Progenitor cell of endocrine pancreas (in vitro differentiated cells): ENCODE data around the gene CD99L2. TPM values are rescaled to one million over a fixed set of nuclear protein-coding genes. Genes with fewer than 3 reads are reported as not detected.

Experiments
- DNase-seq: peaks from one replicate; pipeline ENCODE4 v3.0.0; 2021; ENCODE audit warnings: low spot score; ENCODE audit not compliant: unreplicated experiment
- H3K27ac Mint-ChIP-seq: 2 replicates; pipeline ENCODE4 v1.8.0; 2021; ENCODE audit warnings: mild to moderate bottlenecking, moderate library complexity, mixed read lengths
- H3K27me3 Mint-ChIP-seq: 2 replicates; pipeline ENCODE4 v1.8.0; 2021; ENCODE audit warnings: mixed read lengths
- H3K36me3 Mint-ChIP-seq: 2 replicates; pipeline ENCODE4 v1.8.0; 2022; ENCODE audit warnings: mixed read lengths; ENCODE audit not compliant: insufficient read depth
- H3K4me1 Mint-ChIP-seq: 2 replicates; pipeline ENCODE4 v1.8.0; 2021; ENCODE audit warnings: low read depth, mixed read lengths
- H3K4me3 Mint-ChIP-seq: 2 replicates; pipeline ENCODE4 v1.8.0; 2021; ENCODE audit warnings: low read depth, mild to moderate bottlenecking, moderate library complexity, mixed read lengths
- H3K9me3 Mint-ChIP-seq: 2 replicates; pipeline ENCODE4 v1.8.0; 2021; ENCODE audit warnings: low read depth, mixed read lengths
- total RNA-seq: library from RNA; stranded (reverse); gene quantifications from 2 replicates; pipeline ENCODE4 v1.2.1, GENCODE V29; 2021
- TF ChIP-seq, protein P1 (sequence below): fragments of 200-600 bp; sonication (generic); IDR thresholded peaks from one replicate; pipeline ENCODE4 v1.5.0; 2021; ENCODE audit warnings: antibody characterized with exemption, mild to moderate bottlenecking; ENCODE audit not compliant: unreplicated experiment

Gene CD99L2
- total RNA-seq, 1 donor from 2014 or later, result 19.2 TPM

DNA sequence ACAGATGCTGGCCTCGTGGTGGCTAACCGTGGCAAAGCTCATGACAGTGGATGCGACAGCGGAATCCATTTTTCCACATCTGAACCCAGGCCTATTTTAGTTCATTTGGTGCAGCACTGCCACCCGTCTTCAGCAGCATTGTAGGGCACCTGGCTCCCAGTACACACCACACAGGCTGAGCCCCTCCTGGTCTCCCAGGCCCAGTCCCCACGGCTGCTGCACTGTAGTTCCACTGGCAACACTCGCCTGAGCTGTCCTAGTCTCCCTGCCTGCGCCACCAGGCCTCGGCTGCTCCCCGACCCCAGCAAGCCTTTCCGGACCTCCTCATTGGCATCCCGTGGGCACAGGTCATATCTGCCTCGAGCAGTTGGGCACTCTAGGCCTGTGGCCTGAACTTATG lies 129.1 kb downstream of the CD99L2 start:
- TF ChIP-seq, protein P1, sequence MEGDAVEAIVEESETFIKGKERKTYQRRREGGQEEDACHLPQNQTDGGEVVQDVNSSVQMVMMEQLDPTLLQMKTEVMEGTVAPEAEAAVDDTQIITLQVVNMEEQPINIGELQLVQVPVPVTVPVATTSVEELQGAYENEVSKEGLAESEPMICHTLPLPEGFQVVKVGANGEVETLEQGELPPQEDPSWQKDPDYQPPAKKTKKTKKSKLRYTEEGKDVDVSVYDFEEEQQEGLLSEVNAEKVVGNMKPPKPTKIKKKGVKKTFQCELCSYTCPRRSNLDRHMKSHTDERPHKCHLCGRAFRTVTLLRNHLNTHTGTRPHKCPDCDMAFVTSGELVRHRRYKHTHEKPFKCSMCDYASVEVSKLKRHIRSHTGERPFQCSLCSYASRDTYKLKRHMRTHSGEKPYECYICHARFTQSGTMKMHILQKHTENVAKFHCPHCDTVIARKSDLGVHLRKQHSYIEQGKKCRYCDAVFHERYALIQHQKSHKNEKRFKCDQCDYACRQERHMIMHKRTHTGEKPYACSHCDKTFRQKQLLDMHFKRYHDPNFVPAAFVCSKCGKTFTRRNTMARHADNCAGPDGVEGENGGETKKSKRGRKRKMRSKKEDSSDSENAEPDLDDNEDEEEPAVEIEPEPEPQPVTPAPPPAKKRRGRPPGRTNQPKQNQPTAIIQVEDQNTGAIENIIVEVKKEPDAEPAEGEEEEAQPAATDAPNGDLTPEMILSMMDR, result no peak
- no peaks in the 10 kb centered on the region for H3K9me3 Mint-ChIP-seq
- no peak overlapping the region for H3K4me3 Mint-ChIP-seq
- no peaks in the 10 kb centered on the region for H3K27me3 Mint-ChIP-seq
- peaks cover 9% of the 10 kb centered on the region for H3K36me3 Mint-ChIP-seq
- no peaks in the 10 kb centered on the region for H3K4me1 Mint-ChIP-seq
- DNase-seq, result no peak
- no peak overlapping the region for H3K27ac Mint-ChIP-seq

DNA sequence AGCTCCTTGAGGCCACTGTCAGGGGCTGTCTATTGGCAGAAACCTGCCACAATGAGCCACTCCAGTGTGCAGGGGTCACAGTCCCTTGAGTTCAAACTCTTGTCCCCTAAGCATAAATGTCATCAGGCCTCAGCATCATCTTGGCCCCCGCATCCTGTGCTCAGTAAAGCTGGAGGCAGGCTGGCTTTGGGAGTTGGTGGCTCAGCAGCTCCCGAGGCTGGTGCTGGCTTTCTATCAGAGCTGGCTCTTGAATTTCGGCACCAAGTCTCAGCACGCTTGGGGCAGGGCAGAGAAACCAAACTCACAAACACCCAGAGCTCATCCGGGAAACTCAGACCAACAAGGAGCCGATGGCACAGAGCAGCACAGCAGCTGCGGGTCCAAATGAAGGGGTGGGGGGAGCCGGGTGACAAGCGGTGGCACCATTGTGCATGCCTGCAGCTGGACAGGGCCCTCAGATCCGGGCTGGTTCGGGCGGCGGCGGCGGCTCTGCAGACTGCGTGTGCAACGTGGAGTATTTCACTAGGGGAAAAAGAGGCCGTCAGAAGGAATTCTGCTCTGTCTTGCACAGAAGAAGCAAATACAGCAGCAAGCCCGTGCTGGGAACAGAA lies 129.8 kb downstream of the CD99L2 start:
- H3K9me3 Mint-ChIP-seq, result no peaks in the 10 kb centered on the region
- no peak overlapping the region for H3K27ac Mint-ChIP-seq
- peaks cover 10% of the 10 kb centered on the region for H3K36me3 Mint-ChIP-seq
- TF ChIP-seq, protein P1, result no peak
- no peak for DNase-seq
- no peaks in the 10 kb centered on the region for H3K27me3 Mint-ChIP-seq
- no peak overlapping the region for H3K4me3 Mint-ChIP-seq
- H3K4me1 Mint-ChIP-seq, result no peaks in the 10 kb centered on the region

DNA sequence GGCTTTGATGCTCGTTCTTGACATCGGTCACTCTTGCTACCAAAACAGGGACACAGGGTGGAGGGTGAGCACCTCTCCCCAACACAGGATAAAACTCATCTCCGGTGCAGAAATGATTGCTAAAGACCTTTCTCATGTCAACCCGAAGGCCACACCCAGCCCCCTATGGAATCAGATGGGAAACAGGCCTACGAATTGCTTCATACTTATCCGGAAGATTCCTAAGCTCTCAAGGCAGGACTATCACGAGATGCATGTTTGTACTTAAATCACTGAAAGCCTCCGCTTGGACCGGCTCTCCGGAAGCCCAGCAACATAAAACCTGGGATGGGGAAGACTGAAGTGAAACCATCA lies 130.4 kb downstream of the CD99L2 start:
- Mint-ChIP-seq H3K9me3 (no peaks in the 10 kb centered on the region), H3K4me1 (no peaks in the 10 kb centered on the region), H3K27ac (no peak overlapping the region), H3K4me3 (no peak overlapping the region), H3K36me3 (peaks cover 10% of the 10 kb centered on the region), H3K27me3 (no peaks in the 10 kb centered on the region)
- DNase-seq, result no peak
- TF ChIP-seq, protein P1, result no peak

DNA sequence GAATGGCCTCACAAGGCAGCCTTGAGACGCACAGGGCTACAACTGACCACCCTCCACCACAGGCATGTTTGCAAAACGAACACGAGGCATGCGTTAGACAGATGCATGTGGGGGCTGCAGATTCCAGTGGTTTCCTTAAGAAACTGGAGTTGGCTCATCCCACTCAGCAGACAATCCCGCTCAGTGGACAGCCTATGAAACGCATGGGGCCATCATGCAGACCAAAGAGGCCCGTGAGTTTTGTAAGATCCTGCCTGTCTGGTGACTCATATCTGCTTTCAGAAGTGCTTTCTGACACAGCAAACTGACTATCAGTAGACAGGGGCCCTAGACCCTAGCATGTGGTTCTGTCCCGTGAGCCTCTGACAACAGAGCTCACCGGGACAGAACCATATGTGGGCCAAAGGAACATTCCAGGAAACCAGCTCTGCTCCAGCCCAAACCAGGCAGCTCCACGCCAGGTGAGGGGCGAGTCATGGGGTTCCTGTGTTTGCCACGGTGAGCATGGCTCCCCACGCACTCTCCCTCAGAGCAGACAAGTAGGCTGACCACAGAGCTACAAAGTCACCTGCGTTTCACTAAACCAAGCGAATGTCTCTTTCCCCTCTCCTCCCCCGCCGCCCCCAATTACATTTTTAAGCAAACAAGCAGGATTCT lies 130.9 kb downstream of the CD99L2 start:
- H3K36me3 Mint-ChIP-seq, result peaks cover 10% of the 10 kb centered on the region
- no peaks in the 10 kb centered on the region for H3K27me3 Mint-ChIP-seq
- no peaks in the 10 kb centered on the region for H3K4me1 Mint-ChIP-seq
- H3K27ac Mint-ChIP-seq, result no peak overlapping the region
- H3K4me3 Mint-ChIP-seq, result no peak overlapping the region
- TF ChIP-seq, protein P1, result no peak
- H3K9me3 Mint-ChIP-seq, result no peaks in the 10 kb centered on the region
- no peak for DNase-seq

DNA sequence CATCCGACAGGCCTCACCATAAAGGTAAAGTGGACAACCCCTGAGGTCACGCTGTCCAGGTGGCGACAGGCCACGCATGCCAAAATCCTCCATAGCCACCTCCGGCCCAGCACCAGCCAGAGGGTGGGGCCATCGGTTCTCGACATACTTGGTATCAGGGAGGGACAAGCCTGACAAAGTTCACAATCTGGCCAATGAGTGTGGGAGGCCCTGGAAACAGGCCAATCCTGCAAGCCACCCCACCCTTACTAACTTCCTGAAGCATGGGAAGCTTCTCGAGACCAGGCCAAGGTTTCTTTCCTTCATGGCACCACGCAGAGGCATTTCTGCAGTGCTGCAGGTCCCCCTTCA lies 131.4 kb downstream of the CD99L2 start:
- Mint-ChIP-seq H3K4me3 (no peak overlapping the region), H3K27ac (no peak overlapping the region), H3K27me3 (no peaks in the 10 kb centered on the region), H3K36me3 (peaks cover 7% of the 10 kb centered on the region), H3K9me3 (no peaks in the 10 kb centered on the region), H3K4me1 (no peaks in the 10 kb centered on the region)
- no peak for DNase-seq
- TF ChIP-seq, protein P1, result no peak
